HUES48 (cell line): ENCODE results near the gene MPP3.
A peak's percentile ranks its signal among the peaks of the same experiment; 100 is the strongest.

Source experiments
- H3K27ac ChIP-seq: one replicate; pipeline ENCODE4 v1.7.0; 2013; ENCODE audit warnings: low read depth, low read length, inconsistent platforms
- H3K27me3 ChIP-seq: 2 replicates; pipeline ENCODE4 v1.6.1; 2013; ENCODE audit warnings: mild to moderate bottlenecking, low read length; ENCODE audit not compliant: control insufficient read depth, insufficient read depth
- H3K36me3 ChIP-seq: 2 replicates; pipeline ENCODE4 v1.6.1; 2013; ENCODE audit warnings: low read length; ENCODE audit not compliant: control insufficient read depth, insufficient read depth
- H3K4me1 ChIP-seq: 2 replicates; pipeline ENCODE4 v1.6.1; 2013; ENCODE audit warnings: mild to moderate bottlenecking, low read length; ENCODE audit not compliant: control insufficient read depth, insufficient read depth
- H3K4me3 ChIP-seq: 2 replicates; pipeline ENCODE4 v1.5.1; 2013; ENCODE audit warnings: mild to moderate bottlenecking, low read depth, low read length
- H3K9ac ChIP-seq: 2 replicates; pipeline ENCODE4 v1.6.1; 2013; ENCODE audit warnings: mild to moderate bottlenecking, low read depth, low read length, moderate library complexity
- H3K9me3 ChIP-seq: 2 replicates; pipeline ENCODE4 v1.6.1; 2013; ENCODE audit warnings: low read length; ENCODE audit not compliant: control insufficient read depth, insufficient read depth

The MPP3 gene

DNA sequence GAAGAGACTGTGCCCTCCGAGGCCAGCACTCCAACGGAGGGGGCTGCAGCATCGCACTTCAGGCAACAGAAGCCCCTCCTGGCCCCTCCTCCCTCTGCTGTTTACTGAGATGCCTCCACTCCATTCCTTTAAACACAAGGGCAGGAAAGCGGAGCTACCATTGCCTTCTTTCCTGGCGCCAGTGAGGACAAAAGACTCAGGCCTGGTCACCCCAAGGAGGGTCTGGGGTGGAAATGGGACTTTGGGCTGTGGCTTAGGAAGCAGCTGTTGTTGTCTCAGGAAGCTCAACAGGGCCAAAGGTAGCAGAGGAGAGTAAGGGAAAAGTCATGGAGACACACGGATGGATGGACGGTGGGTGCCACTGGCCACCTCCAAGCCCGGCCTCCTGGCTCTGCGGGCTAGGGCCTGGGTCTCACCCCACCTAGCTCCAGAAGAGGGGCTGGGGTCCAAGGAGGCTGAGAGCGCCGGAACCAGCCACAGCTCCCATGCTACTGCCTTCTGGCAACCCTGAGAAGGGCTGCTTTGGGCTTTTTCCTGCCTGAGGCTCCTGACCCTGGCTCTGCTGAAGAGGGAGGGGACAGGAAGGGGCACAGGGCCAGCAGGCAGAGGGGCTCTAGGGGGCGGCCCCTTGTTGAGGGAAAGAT lies 25.1 kb upstream of the MPP3 start:
- no peaks in the 10 kb centered on the region for H3K4me1 ChIP-seq
- H3K36me3 ChIP-seq: no peaks in the 10 kb centered on the region
- no peaks in the 10 kb centered on the region for H3K27me3 ChIP-seq
- H3K4me3 ChIP-seq: no peak overlapping the region
- no peak overlapping the region for H3K9ac ChIP-seq
- H3K9me3 ChIP-seq: no peaks in the 10 kb centered on the region
- no peak overlapping the region for H3K27ac ChIP-seq

DNA sequence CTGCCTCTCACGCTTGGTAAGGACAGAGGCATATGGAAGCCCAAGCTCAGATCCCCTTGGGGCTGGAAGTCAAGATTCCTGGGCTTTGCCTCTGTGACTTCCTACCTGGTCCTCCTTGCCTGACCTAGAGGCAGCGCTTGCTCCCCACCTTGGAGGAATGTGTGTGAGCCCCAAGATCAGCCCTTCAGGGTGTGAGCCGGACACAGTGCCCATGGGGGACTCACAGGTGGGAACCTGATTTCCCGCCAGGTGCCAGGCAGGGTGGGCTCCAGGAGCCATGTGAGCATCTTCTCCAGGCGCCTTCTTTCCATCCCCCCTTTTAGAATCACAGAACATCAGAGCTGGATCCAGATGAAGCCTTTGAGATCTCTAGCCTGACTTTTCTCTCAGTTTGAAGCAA lies 24.2 kb upstream of the MPP3 start:
- Histone ChIP-seq H3K4me1 (no peaks in the 10 kb centered on the region), H3K27me3 (no peaks in the 10 kb centered on the region), H3K9me3 (no peaks in the 10 kb centered on the region), H3K27ac (no peak overlapping the region), H3K9ac (no peak overlapping the region), H3K36me3 (no peaks in the 10 kb centered on the region), H3K4me3 (no peak overlapping the region)

DNA sequence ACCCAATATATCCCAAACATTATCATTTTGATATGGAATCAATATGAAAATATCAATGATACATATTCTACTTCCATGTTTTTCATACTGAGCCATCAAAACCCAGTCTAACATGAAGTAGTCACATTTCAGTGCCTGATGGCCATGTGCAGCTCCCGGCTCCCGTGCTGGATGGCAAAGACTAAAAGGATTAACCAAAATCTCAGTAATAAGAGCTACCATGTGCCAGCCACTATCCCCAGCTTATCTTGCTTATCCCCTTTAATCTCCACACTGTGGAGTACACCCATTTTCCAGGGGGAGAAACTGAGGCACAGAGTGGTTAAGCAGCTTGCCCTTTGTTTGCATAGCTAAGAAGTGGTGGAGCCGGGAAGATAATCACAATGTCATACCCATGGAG lies 23.2 kb upstream of the MPP3 start:
- no peak overlapping the region for H3K9ac ChIP-seq
- no peak overlapping the region for H3K4me3 ChIP-seq
- H3K36me3 ChIP-seq: no peaks in the 10 kb centered on the region
- no peaks in the 10 kb centered on the region for H3K9me3 ChIP-seq
- H3K27ac ChIP-seq: no peak overlapping the region
- no peaks in the 10 kb centered on the region for H3K27me3 ChIP-seq
- no peaks in the 10 kb centered on the region for H3K4me1 ChIP-seq

DNA sequence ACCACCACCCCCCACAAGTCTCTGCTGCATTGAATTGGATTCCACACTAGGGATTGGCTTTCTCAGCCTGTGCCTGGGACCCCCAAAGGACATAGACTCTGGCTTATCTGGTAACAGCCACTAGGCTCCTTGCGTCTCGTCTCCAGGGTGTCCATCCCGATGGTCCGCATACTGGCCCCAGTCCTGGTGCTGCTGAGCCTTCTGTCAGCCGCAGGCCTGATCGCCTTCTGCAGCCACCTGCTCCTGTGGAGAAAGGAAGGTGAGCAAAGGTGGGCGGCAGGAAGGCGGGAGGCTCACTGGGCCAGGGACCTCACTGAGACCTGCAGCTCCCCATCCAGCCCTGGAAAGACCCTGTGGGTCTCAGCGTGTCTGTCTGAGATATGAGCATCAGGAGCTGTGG lies 22.1 kb upstream of the MPP3 start:
- H3K4me3 ChIP-seq: no peak overlapping the region
- H3K9ac ChIP-seq: no peak overlapping the region
- H3K27ac ChIP-seq: no peak overlapping the region
- no peaks in the 10 kb centered on the region for H3K9me3 ChIP-seq
- no peaks in the 10 kb centered on the region for H3K36me3 ChIP-seq
- H3K27me3 ChIP-seq: no peaks in the 10 kb centered on the region
- no peaks in the 10 kb centered on the region for H3K4me1 ChIP-seq

DNA sequence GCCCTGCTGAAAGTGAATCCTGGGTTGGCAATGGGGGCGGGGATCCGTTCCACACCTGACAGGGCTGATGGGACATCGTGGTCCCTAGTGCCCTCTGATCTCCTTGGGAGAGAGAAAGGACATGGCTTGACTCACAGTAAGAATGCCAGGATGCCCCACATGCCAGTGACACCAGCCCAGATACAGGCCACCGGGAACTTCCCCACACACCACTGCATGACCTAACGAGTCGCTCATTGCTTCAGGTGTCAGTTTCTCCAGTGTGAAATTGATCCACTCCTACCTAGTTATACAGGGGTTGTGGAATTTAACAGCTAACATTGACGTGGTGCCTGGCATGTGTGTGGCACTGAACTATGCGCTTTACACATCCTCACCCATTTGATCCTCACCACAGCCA lies 21.6 kb upstream of the MPP3 start:
- H3K27me3 ChIP-seq: no peaks in the 10 kb centered on the region
- H3K4me3 ChIP-seq: no peak overlapping the region
- H3K36me3 ChIP-seq: no peaks in the 10 kb centered on the region
- H3K4me1 ChIP-seq: no peaks in the 10 kb centered on the region
- no peak overlapping the region for H3K27ac ChIP-seq
- H3K9me3 ChIP-seq: no peaks in the 10 kb centered on the region
- H3K9ac ChIP-seq: no peak overlapping the region

DNA sequence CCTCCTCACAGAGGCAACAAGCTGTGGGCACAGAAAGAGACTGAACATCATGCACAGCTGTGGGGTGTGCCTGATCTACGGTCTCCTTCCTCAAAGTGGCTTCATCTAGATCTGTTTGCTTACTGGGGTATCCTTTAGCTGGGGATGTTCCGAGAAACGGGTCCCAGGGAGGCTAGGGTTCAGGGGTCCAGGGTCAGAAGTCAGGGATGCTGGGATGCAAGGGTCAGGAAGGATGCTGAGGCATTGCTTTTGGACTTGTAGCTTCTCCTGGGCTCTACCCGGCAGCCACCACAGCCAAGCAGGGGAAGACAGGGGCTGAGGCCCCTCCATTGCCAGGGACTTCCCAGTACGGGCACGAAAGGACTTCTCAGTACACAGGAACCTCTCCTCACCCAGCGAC lies 20.6 kb upstream of the MPP3 start:
- Histone ChIP-seq H3K4me3 (no peak overlapping the region), H3K9ac (no peak overlapping the region), H3K4me1 (no peaks in the 10 kb centered on the region), H3K36me3 (no peaks in the 10 kb centered on the region), H3K27me3 (no peaks in the 10 kb centered on the region), H3K27ac (no peak overlapping the region), H3K9me3 (no peaks in the 10 kb centered on the region)

DNA sequence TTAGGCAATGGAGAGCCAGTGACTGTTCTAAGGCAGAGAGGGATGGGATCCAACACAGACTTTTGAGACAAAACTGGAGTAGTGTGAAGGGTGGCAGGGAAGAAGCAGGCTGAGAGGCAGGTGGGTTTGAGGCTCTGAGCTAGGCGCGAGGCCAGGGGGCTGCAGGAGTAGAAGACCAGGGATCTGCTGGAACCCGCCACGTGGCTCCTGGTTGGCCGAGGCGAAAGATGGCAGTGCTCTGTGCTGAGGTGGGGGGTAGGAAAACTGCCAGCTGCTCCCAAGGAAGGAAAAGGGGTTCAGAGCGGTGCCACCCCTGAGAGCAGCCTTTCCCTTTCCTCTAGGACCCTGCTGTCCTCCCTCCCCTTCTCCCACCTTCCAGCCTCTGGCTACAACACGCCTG lies 19.6 kb upstream of the MPP3 start:
- Histone ChIP-seq H3K27ac (no peak overlapping the region), H3K4me3 (no peak overlapping the region), H3K4me1 (no peaks in the 10 kb centered on the region), H3K9me3 (no peaks in the 10 kb centered on the region), H3K9ac (no peak overlapping the region), H3K36me3 (no peaks in the 10 kb centered on the region), H3K27me3 (no peaks in the 10 kb centered on the region)

DNA sequence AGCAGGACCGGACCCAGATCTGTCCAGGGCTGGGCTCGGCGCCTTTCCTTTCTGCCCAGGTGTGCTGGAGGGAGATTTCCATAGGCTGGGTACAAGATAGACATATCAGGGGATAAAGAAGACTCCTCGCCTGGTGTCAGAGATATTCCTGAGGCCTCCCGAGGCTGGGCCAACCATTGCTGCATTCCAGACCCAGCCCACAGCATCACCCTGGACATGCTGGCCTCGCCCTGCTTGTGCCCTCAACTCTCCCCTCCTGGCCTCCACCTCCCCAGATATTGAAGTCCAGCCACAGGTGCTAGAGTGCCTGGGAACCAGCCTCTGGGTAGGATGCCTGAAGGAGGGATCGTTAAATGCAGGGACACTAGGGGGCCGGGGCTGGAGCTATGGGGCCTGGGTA lies 16.2 kb upstream of the MPP3 start:
- Histone ChIP-seq H3K27me3 (no peaks in the 10 kb centered on the region), H3K9me3 (no peaks in the 10 kb centered on the region)

DNA sequence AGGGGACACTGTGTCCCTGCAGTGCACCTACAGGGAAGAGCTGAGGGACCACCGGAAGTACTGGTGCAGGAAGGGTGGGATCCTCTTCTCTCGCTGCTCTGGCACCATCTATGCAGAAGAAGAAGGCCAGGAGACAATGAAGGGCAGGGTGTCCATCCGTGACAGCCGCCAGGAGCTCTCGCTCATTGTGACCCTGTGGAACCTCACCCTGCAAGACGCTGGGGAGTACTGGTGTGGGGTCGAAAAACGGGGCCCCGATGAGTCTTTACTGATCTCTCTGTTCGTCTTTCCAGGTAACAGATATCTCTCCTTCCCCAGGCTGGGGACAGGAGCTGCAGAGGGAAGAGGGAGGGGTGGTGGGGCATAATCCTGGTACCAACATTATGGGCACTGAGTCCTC lies 15.7 kb upstream of the MPP3 start:
- Histone ChIP-seq H3K9ac (no peak overlapping the region), H3K36me3 (no peaks in the 10 kb centered on the region), H3K27ac (no peak overlapping the region), H3K4me3 (no peak overlapping the region), H3K9me3 (no peaks in the 10 kb centered on the region), H3K4me1 (peaks cover 11% of the 10 kb centered on the region), H3K27me3 (no peaks in the 10 kb centered on the region)

More for the DNA sequence above, 16.2 kb upstream of the MPP3 start:
- Histone ChIP-seq H3K36me3 (no peaks in the 10 kb centered on the region), H3K4me3 (no peak overlapping the region), H3K4me1 (peaks cover 11% of the 10 kb centered on the region), H3K9ac (no peak overlapping the region), H3K27ac (no peak overlapping the region)

DNA sequence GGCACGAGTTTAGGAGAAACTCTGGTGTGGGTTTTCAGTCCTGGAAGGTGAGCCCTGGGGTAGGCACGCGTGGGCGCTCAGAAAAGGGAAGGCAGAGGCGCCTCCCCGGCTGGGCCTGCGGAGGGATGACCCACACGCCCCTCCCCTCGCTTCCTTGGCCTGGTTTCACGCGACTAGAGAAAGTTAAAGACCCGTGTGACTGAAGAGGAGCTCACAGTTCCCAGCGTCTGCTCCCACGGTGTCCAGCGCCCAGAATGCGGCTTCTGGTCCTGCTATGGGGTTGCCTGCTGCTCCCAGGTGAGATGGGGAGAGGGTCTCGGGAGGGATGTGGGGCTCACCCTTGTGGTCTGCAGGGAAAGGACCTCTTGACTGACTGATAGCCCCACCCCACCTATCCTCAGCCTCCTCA lies 14.0 kb upstream of the MPP3 start, which contains the start of gene CD300LG:
TSS of gene CD300LG (plus strand) at position 214 of the 409 bp plus-strand sequence. CDS start at position 255, 41 bp downstream.
- Histone ChIP-seq H3K27ac (no peak within 1 kb of the TSS), H3K27me3 (no peaks in the 10 kb centered on the region), H3K4me3 (0 out of 2 replicates have a peak within 1 kb of the TSS, but pooled peaks have one; percentile 40), H3K4me1 (peaks cover 11% of the 10 kb centered on the region), H3K36me3 (no peaks in the 10 kb centered on the region), H3K9ac (no peak within 1 kb of the TSS), H3K9me3 (no peaks in the 10 kb centered on the region)

DNA sequence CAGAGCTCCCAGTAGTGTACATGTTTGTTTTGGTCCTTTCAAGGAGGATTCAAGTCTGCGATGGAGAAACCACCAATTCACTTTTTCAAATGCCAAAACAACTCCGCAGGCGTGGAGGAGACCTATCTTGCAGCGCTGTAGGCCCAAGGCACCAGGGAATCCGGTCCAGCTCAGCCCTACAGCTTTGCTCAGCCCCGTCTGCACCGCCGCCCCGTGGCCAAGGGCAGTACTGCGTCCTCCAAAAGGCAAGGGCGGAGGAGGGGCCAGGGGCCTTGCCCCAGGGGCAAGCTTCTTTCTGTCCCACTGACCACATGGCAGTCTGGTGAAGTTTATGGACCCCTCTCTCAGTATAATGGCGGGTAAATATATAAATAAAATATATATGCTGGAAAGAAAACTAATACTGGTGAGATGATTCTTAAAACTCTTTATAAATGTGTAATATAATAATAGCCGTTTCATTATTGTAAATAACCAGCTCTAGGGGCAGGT lies 13.3 kb upstream of the MPP3 start:
- Histone ChIP-seq H3K27me3 (no peaks in the 10 kb centered on the region), H3K4me3 (no peak overlapping the region), H3K4me1 (peaks cover 11% of the 10 kb centered on the region), H3K36me3 (no peaks in the 10 kb centered on the region), H3K9ac (no peak overlapping the region), H3K9me3 (no peaks in the 10 kb centered on the region), H3K27ac (no peak overlapping the region)
